ENCODE measurements around the gene BRIP1. TPM values are rescaled to one million over a fixed set of nuclear protein-coding genes. Genes with fewer than 3 reads are reported as not detected.
"Not testable (repeated sequence)": the region's sequence is repeated elsewhere in the genome, so short reads cannot be mapped to it uniquely, and the experiment has no call there.

The BRIP1 gene
- total RNA-seq, 1 experiment from 2014 or later, result 9.4 TPM

DNA sequence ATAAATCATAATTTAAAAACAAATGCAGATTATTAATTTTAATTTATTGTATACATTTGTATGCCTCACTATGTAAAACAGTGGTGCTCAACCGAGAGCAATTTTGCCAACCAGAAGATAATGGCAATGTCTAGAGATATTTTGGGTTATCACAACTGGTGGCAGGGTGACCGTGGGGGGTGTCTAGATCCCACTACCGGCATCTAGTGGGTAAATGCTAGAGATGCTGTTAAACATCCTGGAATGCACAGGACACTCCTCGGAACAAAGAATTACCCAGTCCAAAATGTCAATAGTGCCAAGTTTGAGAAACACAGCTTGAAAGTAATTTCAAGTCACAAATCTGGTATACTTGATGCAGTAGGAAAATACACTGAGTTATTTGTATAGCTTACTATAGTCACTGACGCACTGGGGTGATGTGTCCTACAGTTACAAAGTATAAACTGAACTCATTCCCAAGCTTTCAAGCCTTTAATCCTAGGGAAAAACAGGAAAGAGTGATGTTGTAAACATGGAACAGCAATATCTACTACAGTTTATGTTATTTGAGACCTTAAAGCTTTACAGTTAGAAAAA, 133.5 kb downstream of the BRIP1 start:
- in situ Hi-C loops (cut with HindIII; ENCODE audit: low pct_unique_long_range_greater_than_20kb, low sequenced_read_pairs) (no loop called here), intact Hi-C loops (cut with micrococcal nuclease; ENCODE audit: unreplicated experiment) (no loop called here)
- ChIA-PET CTCF (no interaction called here), POLR2A (no interaction called here)
- H3K36me3 ChIP-seq (ENCODE audit: control insufficient read depth, insufficient read depth, low read length), result no peaks in the 10 kb centered on the region
- no TSS peak for BruUV-seq (replicated peaks)
- no peaks in the 10 kb centered on the region for H3K9me3 ChIP-seq (ENCODE audit: control insufficient read depth, insufficient read depth, low read depth, low read length)
- no peaks in the 10 kb centered on the region for H3K4me1 ChIP-seq (ENCODE audit: control insufficient read depth, insufficient read depth, low read length)
- TF ChIP-seq, protein P1, sequence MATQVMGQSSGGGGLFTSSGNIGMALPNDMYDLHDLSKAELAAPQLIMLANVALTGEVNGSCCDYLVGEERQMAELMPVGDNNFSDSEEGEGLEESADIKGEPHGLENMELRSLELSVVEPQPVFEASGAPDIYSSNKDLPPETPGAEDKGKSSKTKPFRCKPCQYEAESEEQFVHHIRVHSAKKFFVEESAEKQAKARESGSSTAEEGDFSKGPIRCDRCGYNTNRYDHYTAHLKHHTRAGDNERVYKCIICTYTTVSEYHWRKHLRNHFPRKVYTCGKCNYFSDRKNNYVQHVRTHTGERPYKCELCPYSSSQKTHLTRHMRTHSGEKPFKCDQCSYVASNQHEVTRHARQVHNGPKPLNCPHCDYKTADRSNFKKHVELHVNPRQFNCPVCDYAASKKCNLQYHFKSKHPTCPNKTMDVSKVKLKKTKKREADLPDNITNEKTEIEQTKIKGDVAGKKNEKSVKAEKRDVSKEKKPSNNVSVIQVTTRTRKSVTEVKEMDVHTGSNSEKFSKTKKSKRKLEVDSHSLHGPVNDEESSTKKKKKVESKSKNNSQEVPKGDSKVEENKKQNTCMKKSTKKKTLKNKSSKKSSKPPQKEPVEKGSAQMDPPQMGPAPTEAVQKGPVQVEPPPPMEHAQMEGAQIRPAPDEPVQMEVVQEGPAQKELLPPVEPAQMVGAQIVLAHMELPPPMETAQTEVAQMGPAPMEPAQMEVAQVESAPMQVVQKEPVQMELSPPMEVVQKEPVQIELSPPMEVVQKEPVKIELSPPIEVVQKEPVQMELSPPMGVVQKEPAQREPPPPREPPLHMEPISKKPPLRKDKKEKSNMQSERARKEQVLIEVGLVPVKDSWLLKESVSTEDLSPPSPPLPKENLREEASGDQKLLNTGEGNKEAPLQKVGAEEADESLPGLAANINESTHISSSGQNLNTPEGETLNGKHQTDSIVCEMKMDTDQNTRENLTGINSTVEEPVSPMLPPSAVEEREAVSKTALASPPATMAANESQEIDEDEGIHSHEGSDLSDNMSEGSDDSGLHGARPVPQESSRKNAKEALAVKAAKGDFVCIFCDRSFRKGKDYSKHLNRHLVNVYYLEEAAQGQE (IDR thresholded peaks at IDR 0.05; ENCODE audit: insufficient read depth in 1 of 2, low read depth in 2 of 2, low read length in 1 of 2), result no peak
- no peak for TF ChIP-seq CTCF (IDR thresholded peaks at IDR 0.05)
- TF ChIP-seq TCF7L2 (IDR thresholded peaks at IDR 0.05; ENCODE audit: low read depth, low read length), result no peak
- TF ChIP-seq SIN3A (IDR thresholded peaks at IDR 0.05; ENCODE audit: borderline replicate concordance, insufficient read depth, low read depth, low read length), result no peak
- no peak overlapping the region for H3K27ac ChIP-seq (ENCODE audit: low read length)
- no peak for DNase-seq (ENCODE audit: low read depth, low spot score)
- no peak for ATAC-seq
- no peaks in the 10 kb centered on the region for H3K27me3 ChIP-seq (ENCODE audit: control insufficient read depth, insufficient read depth, low read length)
- H3K4me3 ChIP-seq (ENCODE audit: low read depth in 2 of 2, low read length in 2 of 2), result no peak overlapping the region

GRCh38 chr17:61728297-61728836, 135.0 kb downstream of the BRIP1 start:
- DNase-seq (ENCODE audit: low read depth, low spot score) (no peak), ATAC-seq (no peak)
- no peaks in the 10 kb centered on the region for H3K36me3 ChIP-seq (ENCODE audit: control insufficient read depth, insufficient read depth, low read length)
- no TSS peak for BruUV-seq (replicated peaks)
- no peaks in the 10 kb centered on the region for H3K4me1 ChIP-seq (ENCODE audit: control insufficient read depth, insufficient read depth, low read length)
- no peaks in the 10 kb centered on the region for H3K27me3 ChIP-seq (ENCODE audit: control insufficient read depth, insufficient read depth, low read length)
- POLR2A ChIA-PET, result interaction anchor here (0.7 kb wide), 1 partner anchor 117 kb away, joined by 8 read pairs; no protein-coding TSS in a partner anchor
- intact Hi-C loops (cut with micrococcal nuclease; ENCODE audit: unreplicated experiment), result no loop called here
- H3K27ac ChIP-seq (ENCODE audit: low read length), result no peak overlapping the region
- TF ChIP-seq SIN3A (IDR thresholded peaks at IDR 0.05; ENCODE audit: borderline replicate concordance, insufficient read depth, low read depth, low read length) (no peak), POLR2AphosphoS5 (IDR thresholded peaks at IDR 0.05; ENCODE audit: low read depth, low read length) (no peak), CTCF (IDR thresholded peaks at IDR 0.05) (no peak), TCF7L2 (IDR thresholded peaks at IDR 0.05; ENCODE audit: low read depth, low read length) (no peak)
- TF ChIP-seq, protein P1 (IDR thresholded peaks at IDR 0.05; ENCODE audit: insufficient read depth in 1 of 2, low read depth in 2 of 2, low read length in 1 of 2), result no peak
- H3K4me3 ChIP-seq (ENCODE audit: low read depth in 2 of 2, low read length in 2 of 2), result no peak overlapping the region
- CTCF ChIA-PET, result no interaction called here
- in situ Hi-C loops (cut with HindIII; ENCODE audit: low pct_unique_long_range_greater_than_20kb, low sequenced_read_pairs), result no loop called here
- H3K9me3 ChIP-seq (ENCODE audit: control insufficient read depth, insufficient read depth, low read depth, low read length), result no peaks in the 10 kb centered on the region

DNA sequence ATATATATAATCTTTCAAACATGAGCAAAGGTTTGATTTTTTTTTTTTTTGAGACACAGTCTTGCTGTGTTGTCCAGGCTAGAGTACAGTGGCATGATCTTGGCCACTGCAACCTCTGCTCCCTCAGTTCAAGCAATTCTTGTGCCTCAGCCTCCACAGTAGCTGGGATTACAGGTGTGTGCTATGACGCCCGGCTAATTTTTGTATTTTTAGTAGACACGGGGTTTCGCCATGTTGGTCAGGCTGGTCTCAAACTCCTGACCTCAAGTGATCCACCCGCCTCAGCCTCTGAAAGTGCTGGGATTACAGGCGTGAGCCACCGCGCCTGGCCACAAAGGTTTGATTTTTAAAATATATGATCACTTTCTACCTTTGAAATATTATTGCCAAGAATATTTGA, 135.5 kb downstream of the BRIP1 start:
- DNase-seq (ENCODE audit: low read depth, low spot score); H3K4me3 ChIP-seq (ENCODE audit: low read depth in 2 of 2, low read length in 2 of 2); H3K4me1 ChIP-seq (ENCODE audit: control insufficient read depth, insufficient read depth, low read length); in situ Hi-C loops (cut with HindIII; ENCODE audit: low pct_unique_long_range_greater_than_20kb, low sequenced_read_pairs); H3K27ac ChIP-seq (ENCODE audit: low read length); BruUV-seq (replicated peaks); intact Hi-C loops (cut with micrococcal nuclease; ENCODE audit: unreplicated experiment); H3K36me3 ChIP-seq (ENCODE audit: control insufficient read depth, insufficient read depth, low read length); H3K27me3 ChIP-seq (ENCODE audit: control insufficient read depth, insufficient read depth, low read length); H3K9me3 ChIP-seq (ENCODE audit: control insufficient read depth, insufficient read depth, low read depth, low read length); ATAC-seq; CTCF ChIA-PET: not testable (repeated sequence)
- POLR2A ChIA-PET, result interaction anchor here (0.7 kb wide), 1 partner anchor 116 kb away, joined by 8 read pairs; no protein-coding TSS in a partner anchor
